ENCODE results near the gene TAC4. TPM values are rescaled to one million over a fixed set of nuclear protein-coding genes. Genes with fewer than 3 reads are reported as not detected.

The TAC4 gene
- total and polyA plus RNA-seq, 10 of the 15 experiments (the other 5 are each of a cell fraction or from before 2014, with no cell fraction given): not detected

GRCh38 chr17:49851387-49852291, 3.8 kb upstream of the TAC4 start (continued):
- TF ChIP-seq RAD21 (IDR thresholded peaks at IDR 0.05; ENCODE audit: insufficient read depth, low read depth, low read length): peak; percentile 53
- no peak for TF ChIP-seq TBL1XR1 (IDR thresholded peaks at IDR 0.05; ENCODE audit: low read depth, low read length)
- TF ChIP-seq SIX5 (IDR thresholded peaks at IDR 0.05; ENCODE audit: low read depth, low read length, severe bottlenecking): no peak
- no peak for TF ChIP-seq ZNF622 (IDR thresholded peaks at IDR 0.05)
- TF ChIP-seq POLR2AphosphoS2 (IDR thresholded peaks at IDR 0.05; ENCODE audit: low read depth, low read length): no peak
- TF ChIP-seq, protein P1, sequence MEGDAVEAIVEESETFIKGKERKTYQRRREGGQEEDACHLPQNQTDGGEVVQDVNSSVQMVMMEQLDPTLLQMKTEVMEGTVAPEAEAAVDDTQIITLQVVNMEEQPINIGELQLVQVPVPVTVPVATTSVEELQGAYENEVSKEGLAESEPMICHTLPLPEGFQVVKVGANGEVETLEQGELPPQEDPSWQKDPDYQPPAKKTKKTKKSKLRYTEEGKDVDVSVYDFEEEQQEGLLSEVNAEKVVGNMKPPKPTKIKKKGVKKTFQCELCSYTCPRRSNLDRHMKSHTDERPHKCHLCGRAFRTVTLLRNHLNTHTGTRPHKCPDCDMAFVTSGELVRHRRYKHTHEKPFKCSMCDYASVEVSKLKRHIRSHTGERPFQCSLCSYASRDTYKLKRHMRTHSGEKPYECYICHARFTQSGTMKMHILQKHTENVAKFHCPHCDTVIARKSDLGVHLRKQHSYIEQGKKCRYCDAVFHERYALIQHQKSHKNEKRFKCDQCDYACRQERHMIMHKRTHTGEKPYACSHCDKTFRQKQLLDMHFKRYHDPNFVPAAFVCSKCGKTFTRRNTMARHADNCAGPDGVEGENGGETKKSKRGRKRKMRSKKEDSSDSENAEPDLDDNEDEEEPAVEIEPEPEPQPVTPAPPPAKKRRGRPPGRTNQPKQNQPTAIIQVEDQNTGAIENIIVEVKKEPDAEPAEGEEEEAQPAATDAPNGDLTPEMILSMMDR (IDR thresholded peaks at IDR 0.05 in 2 of 3, conservative IDR thresholded peaks at IDR 0.05 in 1 of 3; ENCODE audit: control insufficient read depth in 2 of 3, extremely low read depth in 1 of 3, insufficient read depth in 1 of 3, low read depth in 3 of 3, low read length in 3 of 3): peak; percentile 58 to 70 (median 65)
- TF ChIP-seq CREB1 (IDR thresholded peaks at IDR 0.05; ENCODE audit: low read depth): 0 out of 2 replicates have a peak, but pooled peaks have one; percentile 29

DNA sequence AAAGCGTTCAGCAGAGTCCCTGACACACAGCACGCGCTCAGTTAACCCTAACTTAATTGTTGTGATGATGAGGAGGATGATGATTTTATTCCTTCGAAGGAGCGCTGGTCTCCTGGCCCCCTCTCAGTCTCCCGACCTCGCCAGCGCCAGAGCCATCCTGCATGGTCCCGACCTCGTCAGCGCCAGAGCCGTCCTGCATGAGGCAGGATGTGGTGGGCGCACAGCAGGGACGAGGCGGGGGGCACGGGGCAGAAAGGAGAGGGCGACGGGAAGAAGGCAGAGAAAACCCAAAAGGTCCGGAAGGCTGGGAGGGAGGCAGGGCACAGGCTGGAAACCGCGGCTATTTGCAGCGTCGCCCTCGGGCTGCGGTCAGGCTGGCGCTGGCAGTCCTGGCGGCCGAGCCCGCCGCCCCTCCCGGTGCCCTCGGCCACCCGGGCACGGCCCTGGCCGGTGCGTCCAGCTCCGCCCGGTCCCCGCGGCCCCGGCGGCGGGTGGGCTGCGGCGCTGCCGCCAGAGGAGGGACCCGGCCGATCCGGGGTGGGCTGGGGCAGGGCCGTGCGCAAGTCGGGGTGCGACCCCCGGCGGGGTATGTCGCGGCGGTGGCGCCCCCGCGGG, 3.0 kb upstream of the TAC4 start:
- BruUV-seq (replicated peaks): no TSS peak
- intact Hi-C loops (cut with micrococcal nuclease; ENCODE audit: unreplicated experiment): loop anchor here (5.0 kb wide), 2 partner anchors 144 to 284 kb away; partner anchors contain the start of gene SLC35B1
- peak overlapping the region; percentile 57 for H3K9ac ChIP-seq (ENCODE audit: control insufficient read depth, insufficient read depth, low read length)
- POLR2A ChIA-PET: no interaction called here
- H3K4me1 ChIP-seq (ENCODE audit: control insufficient read depth, insufficient read depth, low read length): no peaks in the 10 kb centered on the region
- CTCF ChIA-PET: interaction anchor here (1.1 kb wide), 1 partner anchor 281 kb away, joined by 3 read pairs; no protein-coding TSS in a partner anchor
- RAD21 ChIA-PET (ENCODE audit: unreplicated experiment): no interaction called here
- H3K4me3 ChIP-seq: peak overlapping the region; percentile 70
- SMC1A ChIA-PET (ENCODE audit: uncharacterized antibody, unreplicated experiment): no interaction called here
- no peak overlapping the region for H3K27ac ChIP-seq (ENCODE audit: control insufficient read depth, insufficient read depth)
- H3K36me3 ChIP-seq (ENCODE audit: control insufficient read depth in 2 of 2, insufficient read depth in 2 of 2, low read length in 1 of 2): no peaks in the 10 kb centered on the region; a peak in 1 of 4 replicates
- peak overlapping the region; percentile 96 for H3K4me2 ChIP-seq (ENCODE audit: control insufficient read depth, insufficient read depth)
- no peaks in the 10 kb centered on the region for H3K79me2 ChIP-seq (ENCODE audit: control insufficient read depth, insufficient read depth, low read length)
- DNase-seq (ENCODE audit: low read depth, low spot score) (no peak), FAIRE-seq (no peak), ATAC-seq (peak; percentile 15; the same call in 2 of the 3 replicates)
- no peak overlapping the region; the same call in 1 of the 2 replicates for H2AFZ ChIP-seq (ENCODE audit: control insufficient read depth, low read depth, low read length)
- no peaks in the 10 kb centered on the region for H4K20me1 ChIP-seq (ENCODE audit: control insufficient read depth, insufficient read depth)
- in situ Hi-C loops (cut with MboI): no loop called here
- WGBS (ENCODE audit: insufficient coverage, insufficient replicate concordance, low lambda C conversion rate, missing lambda C conversion rate): 18% methylated on average over 31 of the region's 61 CpGs
- no peaks in the 10 kb centered on the region for H3K9me3 ChIP-seq (replicated peaks; ENCODE audit: control insufficient read depth, insufficient read depth, low read length)
- no peaks in the 10 kb centered on the region; a peak in 3 of 4 replicates for H3K27me3 ChIP-seq (replicated peaks in 1 of 2; ENCODE audit: control insufficient read depth in 2 of 2, insufficient read depth in 2 of 2, low read length in 1 of 2)
- TF ChIP-seq CUX1 (IDR thresholded peaks at IDR 0.05; ENCODE audit: insufficient replicate concordance, low read depth, low read length) (no peak), MAX (IDR thresholded peaks at IDR 0.05; ENCODE audit: low read depth, low read length) (no peak), ZNF217 (IDR thresholded peaks at IDR 0.05) (no peak), EED (IDR thresholded peaks at IDR 0.05; ENCODE audit: low read depth) (no peak), GATAD2B (conservative IDR thresholded peaks at IDR 0.05; ENCODE audit: low read depth) (no peak; the same call in 1 of the 2 replicates), SUZ12 (IDR thresholded peaks at IDR 0.05; ENCODE audit: unreplicated experiment) (no peak)
